WERI-Rb-1 (cell line): ENCODE data around the gene TAF3.

ENCODE experiments used
- DNase-seq: peaks from one replicate; pipeline ENCODE4 v3.0.0-alpha.2; 2020
- H3K27ac ChIP-seq: fragments of 250-450 bp; sonication (Bioruptor Pico); 2 replicates; pipeline ENCODE4 v1.5.1; 2020; ENCODE audit warnings: mild to moderate bottlenecking, moderate library complexity
- H3K27me3 ChIP-seq: fragments of 250-450 bp; sonication (Bioruptor Pico); 2 replicates; pipeline ENCODE4 v1.5.1; 2021; ENCODE audit warnings: mild to moderate bottlenecking, low read depth, moderate library complexity; ENCODE audit not compliant: insufficient read depth, severe bottlenecking
- H3K36me3 ChIP-seq: fragments of 250-450 bp; sonication (Bioruptor Pico); 2 replicates; pipeline ENCODE4 v1.5.1; 2020; ENCODE audit warnings: mild to moderate bottlenecking, moderate library complexity
- H3K4me3 ChIP-seq: 2 replicates; pipeline ENCODE4 v1.5.1; 2011; ENCODE audit warnings: low read depth, mild to moderate bottlenecking, control low read depth, low read length
- H3K9me3 ChIP-seq: fragments of 250-450 bp; sonication (Bioruptor Pico); 2 replicates; pipeline ENCODE4 v1.5.1; 2021; ENCODE audit warnings: mild to moderate bottlenecking, moderate library complexity; ENCODE audit not compliant: severe bottlenecking
- CTCF ChIP-seq: IDR thresholded peaks from 2 replicates; pipeline ENCODE4 v1.5.1; 2011; ENCODE audit warnings: low read depth, mild to moderate bottlenecking, control low read depth, inconsistent platforms, low read length

Gene TAF3

GRCh38 chr10:7872041-7872442 is 53.7 kb downstream of the TAF3 start:
- Histone ChIP-seq H3K9me3 (no peaks in the 10 kb centered on the region), H3K36me3 (no peaks in the 10 kb centered on the region), H3K27me3 (no peaks in the 10 kb centered on the region), H3K4me3 (no peak overlapping the region), H3K27ac (no peak overlapping the region)
- no peak for TF ChIP-seq CTCF
- DNase-seq = no peak

GRCh38 chr10:7874864-7875263 is 56.6 kb downstream of the TAF3 start:
- no peak overlapping the region for H3K27ac ChIP-seq
- no peak for DNase-seq

GRCh38 chr10:7876541-7877127 is 58.3 kb downstream of the TAF3 start:
- no peak for DNase-seq
- Histone ChIP-seq H3K27ac (no peak overlapping the region), H3K9me3 (no peaks in the 10 kb centered on the region), H3K27me3 (no peaks in the 10 kb centered on the region), H3K36me3 (no peaks in the 10 kb centered on the region), H3K4me3 (no peak overlapping the region)
- no peak for TF ChIP-seq CTCF

More at GRCh38 chr10:7874864-7875263, 56.6 kb downstream of the TAF3 start:
- Histone ChIP-seq H3K27me3 (no peaks in the 10 kb centered on the region), H3K4me3 (no peak overlapping the region), H3K9me3 (no peaks in the 10 kb centered on the region), H3K36me3 (no peaks in the 10 kb centered on the region)
- no peak for TF ChIP-seq CTCF

- Histone ChIP-seq H3K27ac (no peak overlapping the region), H3K4me3 (no peak overlapping the region), H3K9me3 (no peaks in the 10 kb centered on the region), H3K36me3 (no peaks in the 10 kb centered on the region), H3K27me3 (no peaks in the 10 kb centered on the region)
- DNase-seq = no peak
- no peak for TF ChIP-seq CTCF
Observed at GRCh38 chr10:7881119-7881518, 62.8 kb downstream of the TAF3 start.

- no peak for DNase-seq
- Histone ChIP-seq H3K36me3 (no peaks in the 10 kb centered on the region), H3K4me3 (no peak overlapping the region), H3K27me3 (no peaks in the 10 kb centered on the region), H3K9me3 (no peaks in the 10 kb centered on the region), H3K27ac (no peak overlapping the region)
- no peak for TF ChIP-seq CTCF
Observed at GRCh38 chr10:7886056-7886455, 67.8 kb downstream of the TAF3 start.

GRCh38 chr10:7887174-7887816 is 69.0 kb downstream of the TAF3 start:
- H3K27ac ChIP-seq = no peak overlapping the region
- TF ChIP-seq CTCF = no peak
- H3K4me3 ChIP-seq = no peak overlapping the region
- no peaks in the 10 kb centered on the region for H3K27me3 ChIP-seq
- no peaks in the 10 kb centered on the region for H3K9me3 ChIP-seq
- DNase-seq = no peak
- no peaks in the 10 kb centered on the region for H3K36me3 ChIP-seq
